Activated B cell treated with CpG ODN at 0.5 μM for 24 hours (primary cell): Measurements from ENCODE around the gene CCL19. TPM values are rescaled to one million over a fixed set of nuclear protein-coding genes. Genes with fewer than 3 reads are reported as not detected.

Experiments
- ATAC-seq: fragments of 200-7000 bp; cut with Tn5 transposase; one replicate; pipeline ENCODE4 v1.10.0; 2021; ENCODE audit warnings: low read depth, mild to moderate bottlenecking, moderate library complexity
- CTCF ChIA-PET: fragments of 350-600 bp; sonication (Branson Sonifier 250); formaldehyde crosslinking; loops from one replicate; lab custom pipeline; 2021; ENCODE audit warnings: antibody characterized with exemption; lab: Charles Lee
- POLR2A ChIA-PET: fragments of 350-600 bp; sonication (Branson Sonifier 250); formaldehyde crosslinking; loops from one replicate; lab custom pipeline; 2021; ENCODE audit warnings: antibody characterized with exemption; lab: Charles Lee
- DNase-seq: peaks from one replicate; pipeline ENCODE4 v3.0.0; 2022
- H3K27ac Mint-ChIP-seq: one replicate; pipeline ENCODE4 v1.8.0; 2020; ENCODE audit warnings: mixed read lengths
- H3K27me3 Mint-ChIP-seq: one replicate; pipeline ENCODE4 v1.8.0; 2021; ENCODE audit warnings: mixed read lengths
- H3K36me3 Mint-ChIP-seq: one replicate; pipeline ENCODE4 v1.8.0; 2021; ENCODE audit warnings: low read depth, mixed read lengths
- H3K4me1 Mint-ChIP-seq: one replicate; pipeline ENCODE4 v1.8.0; 2021; ENCODE audit warnings: mixed read lengths
- H3K4me3 Mint-ChIP-seq: one replicate; pipeline ENCODE4 v1.8.0; 2020; ENCODE audit warnings: mild to moderate bottlenecking, mixed read lengths
- H3K9me3 Mint-ChIP-seq: one replicate; pipeline ENCODE4 v1.8.0; 2020; ENCODE audit warnings: mixed read lengths
- intact Hi-C: fragments of 100-400 bp; cut with micrococcal nuclease; formaldehyde crosslinking; loops from one replicate; pipeline ENCODE4 v1.15.1; 2024
- total RNA-seq: library from RNA; stranded (reverse); gene quantifications from 2 replicates; pipeline ENCODE4 v1.2.3, GENCODE V29; 2022
- TF ChIP-seq, protein P1 (sequence below): fragments of 200-600 bp; IDR thresholded peaks from one replicate; pipeline ENCODE4 v1.8.0; 2022; ENCODE audit warnings: antibody characterized with exemption, mild to moderate bottlenecking

CCL19 gene
- total RNA-seq, 1 donor from 2014 or later = not detected

DNA sequence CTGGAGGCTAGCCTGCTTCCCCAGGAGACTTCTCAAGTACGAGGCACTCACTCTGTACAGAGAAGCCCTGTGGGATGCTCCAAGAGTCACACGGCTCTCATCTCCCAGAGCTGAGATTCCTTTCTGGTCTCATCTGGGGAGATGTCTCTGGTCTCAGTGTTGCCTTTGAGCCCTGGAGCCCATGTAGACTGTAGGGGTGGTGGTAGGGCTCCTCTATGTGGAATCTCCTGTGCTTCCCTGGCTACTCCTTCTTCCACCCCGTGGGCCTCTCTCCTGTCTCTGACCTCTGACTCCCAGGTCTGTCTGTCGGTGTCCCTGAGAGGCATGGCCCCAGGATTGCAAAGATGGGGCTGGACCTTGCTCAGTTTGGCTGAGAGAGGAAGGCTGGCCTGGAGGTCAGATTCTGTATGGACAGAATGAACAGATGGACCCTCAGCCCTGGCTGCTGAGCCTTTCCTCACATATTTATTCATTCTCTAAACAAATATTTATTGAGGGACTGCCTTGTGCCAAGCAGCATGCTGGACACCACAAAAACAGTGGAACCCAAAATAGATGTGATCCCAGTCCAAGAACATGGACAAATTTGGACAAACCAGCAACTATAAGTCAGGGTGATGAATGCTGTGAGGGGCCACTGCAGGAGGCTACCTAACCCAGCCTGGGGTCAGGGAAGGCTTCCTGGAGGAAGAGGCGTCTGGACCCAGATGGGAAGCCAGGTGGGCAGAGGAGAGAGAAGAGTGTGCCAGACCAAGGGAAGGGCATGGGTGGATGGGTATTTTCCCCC lies 2.6 kb downstream of the CCL19 start:
- peaks cover 8% of the 10 kb centered on the region for H3K27me3 Mint-ChIP-seq
- intact Hi-C loops = no loop called here
- peaks cover 4% of the 10 kb centered on the region for H3K4me1 Mint-ChIP-seq
- no peak for DNase-seq
- H3K27ac Mint-ChIP-seq = no peak overlapping the region
- no peaks in the 10 kb centered on the region for H3K36me3 Mint-ChIP-seq
- TF ChIP-seq, protein P1, sequence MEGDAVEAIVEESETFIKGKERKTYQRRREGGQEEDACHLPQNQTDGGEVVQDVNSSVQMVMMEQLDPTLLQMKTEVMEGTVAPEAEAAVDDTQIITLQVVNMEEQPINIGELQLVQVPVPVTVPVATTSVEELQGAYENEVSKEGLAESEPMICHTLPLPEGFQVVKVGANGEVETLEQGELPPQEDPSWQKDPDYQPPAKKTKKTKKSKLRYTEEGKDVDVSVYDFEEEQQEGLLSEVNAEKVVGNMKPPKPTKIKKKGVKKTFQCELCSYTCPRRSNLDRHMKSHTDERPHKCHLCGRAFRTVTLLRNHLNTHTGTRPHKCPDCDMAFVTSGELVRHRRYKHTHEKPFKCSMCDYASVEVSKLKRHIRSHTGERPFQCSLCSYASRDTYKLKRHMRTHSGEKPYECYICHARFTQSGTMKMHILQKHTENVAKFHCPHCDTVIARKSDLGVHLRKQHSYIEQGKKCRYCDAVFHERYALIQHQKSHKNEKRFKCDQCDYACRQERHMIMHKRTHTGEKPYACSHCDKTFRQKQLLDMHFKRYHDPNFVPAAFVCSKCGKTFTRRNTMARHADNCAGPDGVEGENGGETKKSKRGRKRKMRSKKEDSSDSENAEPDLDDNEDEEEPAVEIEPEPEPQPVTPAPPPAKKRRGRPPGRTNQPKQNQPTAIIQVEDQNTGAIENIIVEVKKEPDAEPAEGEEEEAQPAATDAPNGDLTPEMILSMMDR = no peak
- no peak for ATAC-seq
- no peaks in the 10 kb centered on the region for H3K9me3 Mint-ChIP-seq
- H3K4me3 Mint-ChIP-seq = no peak overlapping the region
- CTCF ChIA-PET = no interaction called here
- POLR2A ChIA-PET = no interaction called here

DNA sequence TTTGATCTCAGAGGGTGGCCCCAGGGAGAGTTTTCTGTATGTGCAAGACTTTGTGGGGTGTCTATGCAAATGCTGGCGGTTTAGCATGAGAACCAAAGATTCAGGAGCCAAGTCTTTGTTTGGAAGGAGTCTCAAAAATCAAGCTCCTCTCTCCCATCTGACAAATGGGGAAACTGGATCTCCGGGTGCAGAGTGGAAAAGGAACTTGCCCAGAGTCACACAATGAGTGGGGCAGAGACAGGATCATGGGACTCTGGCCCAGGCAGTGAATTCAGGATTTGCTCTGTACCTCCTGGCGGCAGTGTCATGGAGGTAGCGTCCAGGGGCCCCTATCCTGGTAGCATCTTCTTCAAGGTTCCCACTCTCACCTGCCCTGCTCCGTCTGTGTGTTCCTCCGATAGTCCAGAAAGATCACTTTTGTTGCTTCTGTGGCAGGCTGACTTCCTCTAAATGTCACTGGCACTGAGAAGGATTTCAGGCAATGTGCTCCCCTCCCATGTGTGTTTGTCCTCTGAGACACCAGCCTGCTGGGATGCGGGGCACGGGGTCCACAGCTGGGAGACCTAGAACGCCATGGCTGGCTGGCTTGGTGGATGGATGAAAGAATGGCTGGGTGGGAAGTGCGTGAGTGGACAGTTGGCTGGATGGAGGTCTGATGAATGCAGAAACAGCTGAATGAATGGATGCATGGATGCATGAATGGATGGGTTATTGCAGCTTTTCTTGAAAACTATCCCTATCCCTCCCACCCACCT lies 3.6 kb downstream of the CCL19 start:
- peaks cover 4% of the 10 kb centered on the region for H3K4me1 Mint-ChIP-seq
- H3K27me3 Mint-ChIP-seq = peaks cover 8% of the 10 kb centered on the region
- H3K27ac Mint-ChIP-seq = no peak overlapping the region
- TF ChIP-seq, protein P1 = no peak
- H3K36me3 Mint-ChIP-seq = no peaks in the 10 kb centered on the region
- ChIA-PET POLR2A (no interaction called here), CTCF (interaction anchor here (0.6 kb wide), 1 partner anchor 15 kb away, joined by 3 read pairs; no protein-coding TSS in a partner anchor)
- H3K4me3 Mint-ChIP-seq = no peak overlapping the region
- intact Hi-C loops = no loop called here
- DNase-seq = no peak
- H3K9me3 Mint-ChIP-seq = no peaks in the 10 kb centered on the region
- ATAC-seq = no peak

DNA sequence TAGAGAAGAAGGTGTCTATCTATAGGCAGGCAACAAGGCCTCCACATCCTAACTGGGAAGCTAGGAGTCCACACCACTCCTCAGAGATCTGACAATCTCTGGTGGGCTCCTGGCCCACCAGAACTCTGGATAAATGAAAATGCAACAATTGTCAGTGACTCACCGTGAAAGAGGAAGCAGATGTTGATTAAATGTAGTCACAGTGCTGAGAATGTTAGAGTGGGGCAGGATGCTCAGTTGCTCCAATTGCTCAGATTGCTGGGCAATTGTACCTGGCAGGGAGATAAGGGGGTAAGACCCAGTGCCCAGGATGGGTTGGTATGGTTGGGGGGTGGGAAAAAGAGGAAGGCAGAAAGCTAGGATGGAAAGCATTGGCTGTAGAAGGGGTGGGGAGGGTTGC lies 4.3 kb downstream of the CCL19 start:
- TF ChIP-seq, protein P1 = no peak
- Mint-ChIP-seq H3K9me3 (no peaks in the 10 kb centered on the region), H3K27me3 (peaks cover 8% of the 10 kb centered on the region), H3K27ac (no peak overlapping the region), H3K4me1 (peaks cover 4% of the 10 kb centered on the region), H3K4me3 (no peak overlapping the region), H3K36me3 (no peaks in the 10 kb centered on the region)
- no peak for ATAC-seq
- ChIA-PET CTCF (interaction anchor here (1.2 kb wide), 1 partner anchor 11 kb away, joined by 3 read pairs; no protein-coding TSS in a partner anchor), POLR2A (no interaction called here)
- intact Hi-C loops = no loop called here
- no peak for DNase-seq

DNA sequence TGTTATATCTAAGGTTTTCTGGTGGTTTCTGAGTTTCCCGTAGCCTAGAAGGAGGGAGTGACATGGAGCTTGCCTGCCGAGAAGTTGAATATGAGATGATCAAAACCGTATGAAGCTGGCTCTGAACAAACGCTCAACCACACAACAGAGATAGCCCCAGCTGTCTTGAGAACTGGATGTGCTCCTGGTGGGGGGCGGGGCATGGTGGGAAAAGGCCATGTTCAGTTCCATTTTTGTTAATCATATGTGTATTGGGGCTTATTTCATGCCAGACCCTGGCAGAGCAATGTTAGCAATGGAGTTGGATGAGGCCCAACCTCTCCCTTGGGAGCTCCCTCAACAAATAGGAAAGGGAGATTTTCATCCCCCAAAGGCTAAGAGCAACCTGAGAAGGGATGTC lies 4.8 kb downstream of the CCL19 start:
- peaks cover 8% of the 10 kb centered on the region for H3K27me3 Mint-ChIP-seq
- CTCF ChIA-PET = interaction anchor here (1.2 kb wide), 1 partner anchor 11 kb away, joined by 3 read pairs; no protein-coding TSS in a partner anchor
- H3K4me3 Mint-ChIP-seq = no peak overlapping the region
- H3K36me3 Mint-ChIP-seq = no peaks in the 10 kb centered on the region
- intact Hi-C loops = no loop called here
- peaks cover 4% of the 10 kb centered on the region for H3K4me1 Mint-ChIP-seq
- TF ChIP-seq, protein P1 = no peak
- H3K27ac Mint-ChIP-seq = no peak overlapping the region
- no peaks in the 10 kb centered on the region for H3K9me3 Mint-ChIP-seq
- no peak for ATAC-seq
- POLR2A ChIA-PET = no interaction called here
- DNase-seq = no peak

DNA sequence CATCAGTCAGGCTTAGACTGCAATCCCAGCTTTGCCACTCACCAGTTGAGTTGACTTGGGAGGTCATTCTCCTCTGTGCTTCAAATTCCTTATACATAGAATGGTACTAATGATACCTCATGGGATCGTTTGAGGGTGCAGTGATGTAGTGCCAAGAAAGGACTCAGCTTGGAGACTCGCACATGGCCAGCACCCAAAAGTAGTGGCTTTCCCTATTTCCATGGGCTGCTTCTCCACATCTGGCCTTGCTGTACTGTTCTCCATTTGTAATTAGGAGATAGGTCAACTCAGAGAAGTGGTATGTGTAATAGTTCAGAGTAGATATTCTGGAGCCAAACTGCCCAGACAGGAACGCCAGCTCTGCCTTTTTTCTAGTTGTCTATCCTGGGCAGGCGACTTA lies 5.5 kb downstream of the CCL19 start:
- H3K9me3 Mint-ChIP-seq = no peaks in the 10 kb centered on the region
- H3K27ac Mint-ChIP-seq = no peak overlapping the region
- TF ChIP-seq, protein P1 = no peak
- ChIA-PET POLR2A (no interaction called here), CTCF (interaction anchor here (1.2 kb wide), 1 partner anchor 10 kb away, joined by 3 read pairs; no protein-coding TSS in a partner anchor)
- DNase-seq (no peak), ATAC-seq (no peak)
- intact Hi-C loops = no loop called here
- H3K36me3 Mint-ChIP-seq = no peaks in the 10 kb centered on the region
- peaks cover 8% of the 10 kb centered on the region for H3K27me3 Mint-ChIP-seq
- H3K4me3 Mint-ChIP-seq = no peak overlapping the region
- H3K4me1 Mint-ChIP-seq = peaks cover 4% of the 10 kb centered on the region
